Measurements from ENCODE around the gene CCDC137. TPM values are rescaled to one million over a fixed set of nuclear protein-coding genes. Genes with fewer than 3 reads are reported as not detected.
"Not testable (repeated sequence)": the region's sequence is repeated elsewhere in the genome, so short reads cannot be mapped to it uniquely, and the experiment has no call there.

CCDC137 gene
- polyA plus RNA-seq, 1 donor = 16.8 TPM

DNA sequence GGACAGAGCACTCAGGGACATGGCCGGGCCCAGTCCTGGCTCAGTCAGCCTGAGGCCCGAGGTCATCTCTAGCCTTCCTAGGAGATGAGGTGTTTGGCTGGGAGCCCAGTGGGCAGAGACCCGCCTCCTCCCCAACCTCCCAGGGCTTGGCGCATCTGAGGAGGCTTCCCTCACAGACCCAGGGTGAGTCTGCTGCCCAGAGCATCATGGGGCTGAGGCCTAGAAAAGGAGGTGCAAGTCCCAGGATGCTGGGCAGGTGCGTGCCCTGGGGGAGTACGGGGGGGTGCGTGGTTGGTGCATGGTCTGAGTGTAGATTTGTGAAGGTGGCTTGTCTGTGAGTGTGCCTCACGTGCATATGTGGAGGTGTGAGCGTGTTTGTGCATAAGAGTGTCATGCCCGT lies 14.8 kb upstream of the CCDC137 start:
- DNase-seq = no peak

DNA sequence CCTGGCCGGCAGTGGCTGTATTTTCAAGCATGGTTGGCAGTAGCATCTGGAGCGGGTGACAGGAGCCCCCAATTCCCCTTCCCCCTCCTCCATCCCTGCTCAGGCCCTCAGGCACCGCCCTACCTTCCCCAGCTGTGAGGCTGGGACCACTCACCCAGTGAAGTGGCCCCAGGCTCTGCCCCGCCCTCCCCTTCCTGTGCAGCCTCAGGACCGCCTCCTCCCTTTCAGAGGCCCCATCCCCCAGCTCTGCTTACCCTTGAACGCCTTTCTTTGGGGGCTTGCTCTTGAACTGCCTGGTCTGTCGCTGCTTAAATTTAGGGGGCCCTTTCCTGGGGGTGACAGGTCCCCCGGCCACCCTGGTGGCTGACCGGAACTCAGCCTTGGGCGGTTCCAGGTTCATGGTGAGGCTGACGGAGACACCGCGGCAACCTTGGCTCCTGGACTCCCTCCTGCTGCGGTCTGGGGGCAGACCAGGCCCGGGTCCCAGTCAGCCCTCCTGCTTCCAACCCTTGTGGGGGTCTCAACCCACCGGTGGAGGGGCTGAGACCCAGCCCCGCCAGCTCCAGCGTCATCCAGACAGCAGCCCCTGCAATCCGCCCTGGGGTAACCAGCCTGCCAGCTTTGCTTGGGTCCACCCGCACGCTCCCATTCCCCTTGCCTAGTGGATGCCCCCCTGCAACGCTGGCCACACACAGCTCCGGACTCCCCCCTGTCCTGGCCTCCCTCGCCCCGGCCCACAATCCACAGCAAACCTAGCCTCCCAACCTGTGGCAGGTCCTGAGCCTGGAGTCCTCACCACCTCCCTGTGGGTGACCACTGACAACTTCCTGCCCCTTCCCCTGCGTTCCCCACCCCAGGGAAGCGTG lies 13.4 kb upstream of the CCDC137 start:
- no peak for DNase-seq

DNA sequence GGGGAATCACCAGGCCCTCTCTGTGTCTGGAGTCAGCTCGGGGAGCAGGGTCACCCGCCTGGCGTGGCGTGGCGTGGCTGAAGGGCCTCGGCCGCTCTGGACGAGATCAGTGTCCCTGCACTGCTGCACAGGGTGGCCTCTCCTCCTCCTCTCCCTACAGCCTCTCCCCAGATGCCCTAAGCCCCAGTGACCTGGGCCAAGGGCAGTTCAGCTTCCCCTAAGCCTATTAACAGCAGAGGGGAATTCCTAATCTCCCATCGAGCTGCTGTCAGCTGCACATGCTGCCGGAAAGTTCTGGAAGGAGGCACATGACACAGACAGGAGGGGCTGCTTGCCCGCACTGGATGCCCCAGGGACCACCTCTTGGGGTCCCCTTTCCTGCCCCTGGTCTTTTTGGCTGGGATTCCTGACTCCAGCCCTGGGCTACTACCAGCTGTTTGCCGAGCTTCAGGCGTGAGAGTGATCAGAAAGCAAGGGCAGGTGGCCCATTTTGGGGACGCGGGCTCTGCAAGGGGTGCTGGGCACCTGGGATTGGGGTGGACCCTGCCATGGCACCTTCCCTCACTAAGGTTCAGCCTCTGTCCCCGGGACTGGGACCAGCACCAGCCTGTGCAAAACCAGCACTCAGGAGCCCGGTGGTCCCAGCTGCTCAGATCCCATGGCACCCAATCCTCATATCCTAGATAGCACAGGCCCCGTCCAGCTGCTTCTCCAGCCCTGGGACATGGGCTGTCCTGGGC lies 11.0 kb upstream of the CCDC137 start:
- DNase-seq = no peak

DNA sequence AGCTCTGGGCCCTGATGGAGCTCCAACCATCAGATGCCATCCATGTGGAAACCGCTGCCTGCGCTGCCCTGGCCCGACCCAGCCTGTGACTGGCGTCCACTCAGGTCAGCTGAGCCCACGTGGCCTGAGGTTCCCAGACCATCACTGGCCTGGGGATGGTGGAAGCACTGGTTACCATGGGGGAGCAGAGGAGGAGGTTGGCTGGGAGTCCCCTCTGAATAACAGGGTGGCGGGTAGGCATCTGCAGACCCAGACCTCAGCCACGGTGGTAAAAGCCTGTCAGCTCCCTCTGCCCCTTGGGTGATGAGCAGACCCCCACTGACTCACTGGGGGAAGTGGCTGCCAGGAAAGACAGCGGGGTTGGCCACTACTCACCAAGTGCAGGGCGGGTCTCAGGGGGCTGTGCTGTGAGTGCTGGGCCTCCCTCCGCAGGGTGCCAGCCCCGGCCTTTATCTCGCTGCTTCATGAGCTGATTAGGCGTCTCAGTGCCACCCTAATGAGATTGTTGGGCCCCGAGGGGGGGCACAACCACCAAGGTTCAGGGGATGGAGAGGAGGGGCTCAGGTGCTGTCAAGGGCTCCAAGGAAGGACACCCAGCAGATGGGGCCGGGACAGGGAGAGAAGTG lies 10.3 kb upstream of the CCDC137 start, which contains the start of gene PDE6G:
Gene PDE6G (minus strand): TSS at position 425 of the 626 bp plus-strand sequence. CDS start 3,237 bp downstream, outside the sequence.
- DNase-seq = no peak

DNA sequence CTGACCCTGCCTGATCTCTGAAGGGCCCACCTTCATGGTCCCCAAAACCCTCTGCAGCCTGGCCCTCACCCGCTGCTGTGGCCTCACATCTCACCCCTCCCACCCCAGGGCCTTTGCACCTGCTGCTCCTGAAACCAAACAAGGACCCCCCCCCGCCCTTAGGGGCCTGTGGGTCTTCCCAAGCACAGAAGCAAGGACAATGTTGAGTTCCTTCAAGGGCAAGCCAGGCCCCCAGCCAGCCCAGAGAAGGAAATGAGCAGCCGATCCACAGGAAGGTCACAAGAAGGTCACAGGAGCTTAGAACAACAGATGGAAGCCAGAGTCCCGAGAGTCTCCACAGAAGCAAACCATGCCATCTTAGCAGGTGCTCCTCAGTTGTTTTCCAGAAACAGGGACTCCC lies 9.7 kb upstream of the CCDC137 start:
- no peak for DNase-seq

DNA sequence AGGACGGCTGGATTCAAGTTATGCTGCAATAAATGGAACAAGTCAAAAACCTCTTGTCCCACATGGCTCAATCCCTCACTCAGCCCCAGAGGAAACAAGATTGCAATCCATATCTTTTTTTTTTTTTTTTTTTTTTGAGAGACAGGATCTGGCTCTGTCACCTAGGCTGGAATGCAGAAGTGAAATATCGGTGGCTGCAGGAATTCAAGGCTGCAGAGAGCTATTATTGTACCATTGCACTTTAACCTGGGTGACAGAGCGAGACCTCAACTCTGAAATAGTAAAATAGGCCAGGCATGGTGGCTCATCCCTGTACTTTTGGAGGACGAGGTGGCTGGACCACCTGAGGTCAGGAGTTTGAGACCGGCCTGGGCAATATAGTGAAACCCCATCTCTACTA lies 7.5 kb upstream of the CCDC137 start:
- DNase-seq = no peak

DNA sequence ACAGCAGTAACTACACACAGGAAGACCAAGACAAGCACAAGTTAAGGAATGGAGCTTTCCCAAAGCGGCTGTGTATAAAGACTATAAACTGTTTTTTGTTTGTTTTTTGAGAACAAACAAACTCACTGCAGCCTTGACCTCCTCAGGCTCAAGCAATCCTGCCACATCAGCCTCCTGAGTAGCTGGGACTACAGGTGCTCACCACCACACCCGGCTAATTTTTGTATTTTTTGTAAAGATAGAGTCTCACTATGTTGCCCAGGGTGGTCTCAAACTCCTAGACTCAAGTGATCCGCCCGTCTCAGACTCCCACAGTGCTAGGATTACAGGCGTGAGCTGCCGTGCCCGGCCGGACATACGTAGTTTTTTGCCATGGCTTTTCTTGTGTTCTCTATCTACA lies 6.1 kb upstream of the CCDC137 start:
- no peak for DNase-seq

DNA sequence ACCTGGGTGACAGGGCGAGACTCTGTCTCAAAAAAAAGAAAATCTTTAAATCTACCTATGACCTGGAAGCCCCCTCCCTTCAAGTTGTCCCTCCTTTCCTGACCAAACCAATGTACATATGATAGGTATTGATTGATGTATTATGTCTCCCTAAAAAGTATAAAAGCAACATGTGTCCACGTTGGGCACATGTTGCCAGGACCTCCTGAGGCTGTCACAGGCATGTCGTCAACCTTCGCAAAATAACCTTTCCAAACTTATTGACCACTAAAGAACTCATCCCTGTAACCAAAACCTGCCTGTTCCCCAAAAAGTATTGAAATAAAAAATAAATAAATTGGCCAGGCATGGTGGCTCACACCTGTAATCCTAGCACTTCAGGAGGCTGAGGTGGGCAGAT lies 4.5 kb upstream of the CCDC137 start:
- no peak for DNase-seq

DNA sequence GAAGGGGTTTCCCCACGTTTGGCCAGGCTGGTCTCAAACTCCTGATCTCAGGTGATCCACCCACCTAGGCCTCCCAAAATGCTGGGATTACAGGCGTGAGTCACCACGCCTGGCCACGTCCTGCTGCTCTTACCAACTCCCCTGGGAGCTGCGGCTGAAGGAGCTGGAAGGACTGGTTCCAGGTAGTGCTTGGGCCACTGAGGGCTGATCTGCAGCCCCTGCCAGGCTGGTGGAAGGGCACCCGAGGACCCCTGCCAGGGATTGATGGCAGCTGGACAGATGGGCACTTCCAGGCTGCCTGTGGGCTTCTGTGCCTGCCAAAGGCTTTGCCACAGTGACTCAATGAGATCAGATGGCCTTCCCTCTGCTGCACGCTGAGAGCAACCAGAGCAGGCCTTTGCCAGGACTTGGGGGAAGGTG lies 2.5 kb upstream of the CCDC137 start:
- no peak for DNase-seq

DNA sequence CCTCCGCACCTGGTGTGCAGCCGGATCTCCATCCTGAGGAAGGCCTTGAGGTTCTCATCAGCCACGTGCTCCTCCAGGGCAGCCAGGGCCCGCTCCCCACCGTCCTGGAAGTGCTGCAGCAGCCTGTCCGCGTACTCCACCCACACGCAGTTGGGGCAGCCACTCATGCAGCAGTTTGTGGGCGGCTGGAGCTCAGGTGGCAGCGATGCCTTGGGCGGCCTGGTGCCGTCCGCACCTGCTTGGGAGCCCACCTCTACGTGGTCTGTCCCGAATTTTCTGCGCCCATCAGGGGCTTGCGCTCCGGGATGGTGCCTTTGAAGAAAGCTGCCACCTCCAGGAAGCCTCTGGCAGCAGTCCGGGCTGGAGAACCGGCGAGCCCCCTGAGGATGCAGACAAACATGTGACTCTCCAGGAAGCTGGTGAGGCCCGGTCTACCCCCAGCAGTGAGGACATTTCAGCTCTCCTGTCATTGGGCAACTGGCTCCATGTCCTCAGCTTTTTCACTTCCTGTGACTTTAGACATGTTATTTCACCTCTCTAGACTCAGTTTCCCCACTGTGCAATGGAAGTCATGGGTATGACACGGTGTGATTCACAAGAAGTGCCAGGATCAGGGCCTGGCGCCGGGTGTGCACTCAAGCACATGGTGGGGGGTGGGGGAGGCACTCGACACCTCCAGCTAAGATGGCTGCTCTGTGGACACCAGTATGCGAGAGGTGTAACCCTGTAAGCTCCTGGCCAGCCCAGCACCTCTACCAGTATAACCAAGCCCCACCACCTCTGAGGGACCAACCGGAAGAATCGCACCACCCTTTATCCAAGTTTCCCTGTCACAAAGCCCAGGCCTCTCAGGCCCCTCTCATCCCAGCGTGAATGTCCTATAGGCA lies 1.1 kb upstream of the CCDC137 start:
- DNase-seq = no peak

DNA sequence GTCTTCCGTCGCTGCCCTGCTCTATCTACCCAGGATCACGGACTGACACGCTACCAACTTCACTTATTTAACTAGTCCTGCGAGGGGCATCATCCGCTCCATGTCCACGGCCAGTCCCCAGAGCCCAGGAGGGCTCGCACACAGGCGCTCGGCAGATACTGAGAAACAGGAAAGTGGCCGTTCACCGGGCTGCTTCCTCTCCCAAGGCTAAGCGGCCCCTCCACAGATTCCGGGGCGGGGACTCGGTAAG lies 520 bp upstream of the CCDC137 start:
- DNase-seq = no peak

DNA sequence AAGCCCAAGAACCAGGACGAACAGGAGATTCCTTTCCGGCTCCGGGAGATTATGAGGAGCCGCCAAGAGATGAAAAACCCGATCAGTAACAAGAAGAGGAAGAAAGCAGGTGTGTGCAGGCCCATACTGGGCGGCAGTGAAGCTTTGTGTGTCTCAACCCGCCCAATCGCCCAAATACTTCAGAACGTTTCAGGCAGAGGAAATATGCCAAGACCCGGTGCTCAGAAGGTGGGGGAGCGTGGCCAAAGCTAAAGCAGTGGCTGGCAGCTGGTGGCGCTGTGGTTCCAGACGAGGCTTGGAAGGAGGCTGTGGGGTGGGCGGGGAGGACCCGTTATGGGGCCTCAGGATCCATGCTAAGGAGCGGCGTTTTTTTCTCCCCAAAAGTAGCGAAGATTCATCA lies 1.2 kb downstream of the CCDC137 start:
- no peak for DNase-seq

DNA sequence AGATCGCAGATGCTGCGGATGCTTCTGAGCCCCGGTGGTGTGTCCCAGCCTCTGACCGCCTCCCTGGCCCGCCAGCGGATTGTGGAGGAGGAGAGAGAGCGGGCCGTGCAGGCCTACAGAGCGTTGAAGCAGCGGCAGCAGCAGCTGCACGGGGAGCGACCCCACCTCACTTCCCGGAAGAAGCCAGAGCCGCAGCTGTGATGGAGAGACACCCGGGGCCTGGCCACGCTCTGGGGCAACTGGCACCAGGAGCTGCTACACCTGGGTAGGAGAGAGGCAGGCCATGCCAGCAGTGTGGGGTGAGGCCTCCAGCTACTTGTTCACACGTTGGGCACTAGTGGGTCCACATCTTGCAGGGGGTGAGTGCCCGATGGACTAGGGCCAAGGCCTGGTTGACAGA lies 6.0 kb downstream of the CCDC137 start:
- no peak for DNase-seq

DNA sequence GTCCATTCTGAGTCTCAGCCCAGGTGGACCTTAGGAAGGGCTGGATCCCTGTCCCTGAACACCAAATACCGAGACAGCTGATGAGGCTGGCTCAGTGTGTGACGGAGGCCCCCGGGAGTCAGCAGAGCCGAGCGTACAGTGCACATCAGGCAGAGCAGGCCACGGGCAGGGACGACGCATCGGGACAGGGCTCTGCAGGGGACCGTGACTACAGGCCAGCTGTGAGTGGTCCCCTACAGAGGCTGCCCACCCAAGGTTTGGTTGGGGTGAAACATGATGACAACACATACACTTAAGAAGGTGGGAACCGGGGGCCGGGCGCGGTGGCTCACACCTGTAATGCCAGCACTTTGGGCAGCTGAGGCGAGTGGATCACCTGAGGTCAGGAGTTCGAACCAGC lies 6.4 kb downstream of the CCDC137 start:
- DNase-seq = no peak

DNA sequence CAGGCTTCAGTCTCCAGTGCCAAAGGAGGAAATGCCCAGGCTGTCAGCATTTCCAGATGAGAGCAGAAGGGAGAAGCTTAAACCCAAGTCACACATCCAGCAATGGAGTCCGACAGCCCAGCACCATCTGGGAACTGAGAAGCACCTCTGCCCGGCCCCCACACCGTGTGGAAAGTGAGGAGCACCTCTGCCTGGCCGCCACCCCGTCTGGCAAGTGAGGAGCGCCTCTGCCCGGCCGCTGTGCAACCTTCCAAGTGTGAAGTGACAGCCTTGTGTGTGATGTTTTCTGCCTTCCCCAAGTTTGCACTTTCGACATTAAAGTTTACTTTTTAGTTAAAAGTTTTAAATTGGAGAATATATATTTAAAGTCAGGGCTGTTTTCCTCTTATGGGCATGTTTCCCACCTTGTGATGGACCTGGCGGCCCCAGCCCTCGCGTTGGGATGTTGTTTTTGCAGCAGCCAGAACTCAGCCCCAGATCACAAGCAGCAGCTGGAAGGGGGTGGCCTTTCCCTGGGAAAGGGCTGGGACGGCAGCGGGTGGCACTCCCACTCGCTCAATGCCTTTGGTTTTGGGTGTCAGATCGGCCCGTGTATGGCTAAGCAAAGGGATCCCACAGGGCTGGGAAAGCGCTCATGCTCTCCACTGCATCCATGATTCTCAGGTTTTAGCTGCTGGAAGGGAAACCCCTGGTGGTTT lies 7.2 kb downstream of the CCDC137 start:
- DNase-seq = no peak

DNA sequence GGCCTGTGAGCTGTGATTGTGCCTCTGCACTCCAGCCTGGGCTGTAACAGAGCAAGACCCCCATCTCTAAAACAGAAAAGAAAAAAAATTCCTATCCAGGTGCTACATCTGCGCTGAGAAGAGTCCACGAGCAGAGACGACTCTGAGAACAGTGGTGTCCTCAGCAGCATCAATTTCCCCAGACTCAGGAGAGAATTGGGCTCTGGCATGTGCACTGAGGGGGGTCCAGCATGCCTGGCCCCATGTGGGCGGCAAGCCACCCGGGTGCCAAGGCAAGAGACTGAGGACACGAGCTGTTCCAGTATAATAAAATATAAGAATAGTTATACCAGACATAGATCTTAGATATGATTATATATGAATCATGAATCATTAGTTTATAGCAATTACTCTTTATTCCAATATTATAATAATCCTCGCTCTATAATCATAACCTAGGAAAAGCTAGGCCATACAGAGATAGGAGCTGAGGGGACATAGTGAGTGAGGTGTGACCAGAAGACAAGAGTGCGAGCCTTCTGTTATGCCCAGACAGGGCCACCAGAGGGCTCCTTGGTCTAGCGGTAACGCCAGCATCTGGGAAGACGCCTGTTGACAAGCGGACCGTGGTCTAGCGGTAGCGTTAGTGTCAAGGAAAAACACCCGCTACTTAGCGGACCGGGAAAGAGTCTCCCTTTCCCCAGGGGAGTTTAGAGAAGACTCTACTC lies 9.1 kb downstream of the CCDC137 start:
- DNase-seq = not testable (repeated sequence)

DNA sequence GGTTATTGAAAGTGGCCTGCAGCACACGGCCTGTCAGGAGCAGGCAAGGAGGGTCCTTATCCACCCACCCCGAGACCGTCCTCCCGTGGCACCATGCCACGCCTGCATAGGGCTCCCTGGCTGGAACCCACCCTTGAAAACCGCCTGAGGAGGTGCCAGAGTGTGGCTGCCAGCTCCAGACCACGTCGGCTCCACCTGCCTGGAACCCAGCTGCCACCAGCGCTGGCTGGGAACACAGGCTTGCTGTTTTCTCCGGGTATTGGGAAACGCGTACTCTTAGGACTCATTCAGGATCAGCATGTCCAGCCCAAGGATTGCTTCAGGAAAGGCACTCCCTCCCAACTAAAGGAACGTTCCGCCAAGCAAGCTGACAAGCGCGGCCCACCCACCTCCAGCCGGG lies 10.4 kb downstream of the CCDC137 start:
- no peak for DNase-seq

DNA sequence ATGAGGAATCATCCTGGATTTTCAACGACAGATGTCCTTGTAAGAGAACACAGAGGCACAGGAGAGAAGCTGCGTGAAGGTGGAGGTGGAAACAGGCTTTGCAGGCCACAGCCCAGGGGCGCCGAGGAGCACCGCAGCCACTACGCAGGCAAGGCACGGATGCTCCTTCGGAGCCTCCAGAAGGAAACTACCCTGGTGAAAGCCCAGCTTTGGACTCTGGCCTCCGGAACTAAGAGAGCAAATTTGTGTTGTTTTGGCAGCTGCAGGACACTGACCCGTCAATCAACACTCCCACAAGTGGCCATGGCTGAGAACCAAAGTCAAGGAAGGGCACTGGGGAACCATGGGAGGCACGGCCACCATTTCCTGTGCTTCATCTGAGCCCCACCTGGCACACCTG lies 13.6 kb downstream of the CCDC137 start:
- DNase-seq = no peak

DNA sequence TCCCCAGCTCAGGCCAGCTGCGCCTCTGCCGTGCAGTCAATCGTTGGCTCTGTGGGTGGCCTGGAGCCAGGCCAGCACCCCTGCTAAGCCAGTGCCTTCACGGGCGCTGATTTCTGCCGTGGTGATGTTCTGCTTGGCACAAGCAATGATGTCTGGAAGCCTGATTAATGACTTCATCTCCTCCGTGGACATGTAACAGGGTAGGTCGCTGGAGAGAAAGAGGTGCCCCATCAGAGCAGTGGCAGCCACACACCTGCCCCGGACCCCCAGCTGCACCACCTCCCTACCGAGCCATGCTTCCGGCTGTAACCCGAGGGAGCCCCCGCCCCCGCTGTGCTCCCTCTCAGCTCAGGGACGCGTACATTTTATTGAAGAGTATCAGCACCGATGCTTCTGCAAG lies 15.1 kb downstream of the CCDC137 start:
- no peak for DNase-seq

DNA sequence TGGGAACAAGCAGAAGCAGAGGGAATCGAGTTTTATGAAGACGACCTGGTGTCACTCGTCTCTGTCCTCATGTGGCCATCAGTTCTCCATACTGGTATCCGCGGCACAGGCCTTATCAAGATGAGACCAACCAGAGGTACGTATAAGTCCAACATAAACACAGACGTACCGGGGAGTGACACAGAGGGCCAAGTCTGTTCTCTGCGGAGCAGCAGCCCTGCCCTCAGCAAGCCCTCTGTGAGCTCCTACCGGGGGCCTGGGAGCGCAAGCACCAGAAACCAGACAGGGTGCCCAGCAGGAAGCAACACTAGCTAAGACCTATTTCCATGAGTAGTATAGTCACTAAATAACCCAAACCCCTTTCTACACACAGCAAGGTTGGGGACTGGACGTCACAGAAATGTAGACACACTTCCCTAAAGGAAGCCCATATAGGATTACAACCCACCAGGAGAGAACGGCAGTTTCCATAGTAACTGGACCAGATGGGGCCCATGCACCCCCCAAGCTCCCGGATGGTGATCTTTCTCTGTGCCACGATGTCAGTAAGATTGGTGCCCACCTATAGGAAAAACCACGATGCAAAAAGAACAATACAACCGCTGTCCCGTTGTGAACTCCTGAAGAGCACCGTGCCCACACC lies 16.1 kb downstream of the CCDC137 start:
- no peak for DNase-seq

DNA sequence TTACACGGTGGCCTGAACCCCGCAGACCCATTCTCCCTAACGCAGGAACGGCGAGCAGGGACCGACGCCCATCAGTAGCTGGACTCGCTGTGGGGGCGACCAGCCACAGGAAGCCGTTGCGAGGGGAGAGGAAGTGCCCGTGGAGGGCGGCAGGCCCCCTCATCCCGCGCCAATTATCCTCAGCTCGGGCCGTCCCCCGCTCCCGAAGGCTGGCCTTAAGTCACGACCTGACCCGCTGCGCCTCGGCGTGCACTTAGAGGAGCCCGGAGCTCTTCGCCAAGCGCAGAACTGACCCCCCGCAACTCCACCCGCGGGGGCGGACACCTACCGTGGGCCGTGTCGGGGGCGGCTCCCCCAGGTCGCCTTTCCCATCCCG lies 16.7 kb downstream of the CCDC137 start:
- DNase-seq = no peak

Measured in hindlimb muscle (tissue), 1 donor.